Upper lobe of right lung (tissue), 1 donor: ENCODE results near the gene MAP3K13. TPM values are rescaled to one million over a fixed set of nuclear protein-coding genes. Genes with fewer than 3 reads are reported as not detected.

ENCODE experiments used
- ATAC-seq: fragments of 200-7000 bp; cut with Tn5 transposase; one replicate; pipeline ENCODE4 v1.9.1; 2020; ENCODE audit warnings: mild to moderate bottlenecking, moderate library complexity
- DNase-seq: peaks from one replicate; pipeline ENCODE4 v3.0.0-alpha.2; 2020
- H3K27ac ChIP-seq: fragments of 200-600 bp; one replicate; pipeline ENCODE4 v1.8.0; 2022
- H3K27me3 ChIP-seq: fragments of 200-600 bp; one replicate; pipeline ENCODE4 v1.8.0; 2022; ENCODE audit warnings: mild to moderate bottlenecking
- H3K36me3 ChIP-seq: fragments of 200-600 bp; one replicate; pipeline ENCODE4 v1.8.0; 2022
- H3K4me1 ChIP-seq: fragments of 200-600 bp; one replicate; pipeline ENCODE4 v1.8.0; 2022
- H3K4me3 ChIP-seq: fragments of 200-600 bp; one replicate; pipeline ENCODE4 v1.8.0; 2022; ENCODE audit warnings: mild to moderate bottlenecking
- H3K9me3 ChIP-seq: fragments of 200-600 bp; one replicate; pipeline ENCODE4 v1.8.0; 2022
- CTCF ChIP-seq: fragments of 200-600 bp; IDR thresholded peaks from one replicate; pipeline ENCODE4 v1.8.0; 2022; ENCODE audit warnings: antibody characterized with exemption
- intact Hi-C: fragments of 100-400 bp; cut with DNase I; formaldehyde crosslinking; loops from one replicate; pipeline ENCODE4 v1.11.0; 2022
- total RNA-seq: library from RNA; stranded (reverse); fragmentation: NEBNext Ultra II Directional; extraction: Animal tissue kit (Norgen Biotek cat#: 25700); gene quantifications from one replicate; pipeline ENCODE4 v1.2.1, GENCODE V29; 2021
- donor health status: DM: no; HTN: yes; CAD: no; lungs with severe emphysema.

The MAP3K13 gene
- total RNA-seq, 1 donor from 2014 or later, result 37.6 TPM

GRCh38 chr3:185328324-185329004, 34.5 kb upstream of the MAP3K13 start:
- H3K4me1 ChIP-seq, result no peaks in the 10 kb centered on the region
- no peaks in the 10 kb centered on the region for H3K27me3 ChIP-seq
- no peak for TF ChIP-seq CTCF
- peak overlapping the region; percentile 35 for H3K4me3 ChIP-seq
- no peaks in the 10 kb centered on the region for H3K36me3 ChIP-seq
- ATAC-seq, result peak; percentile 70
- H3K27ac ChIP-seq, result peak overlapping the region; percentile 81
- no peaks in the 10 kb centered on the region for H3K9me3 ChIP-seq
- no peak for DNase-seq
- intact Hi-C loops, result no loop called here

- intact Hi-C loops, result no loop called here
- ATAC-seq (peak; percentile 77), DNase-seq (peak; percentile 72)
- Histone ChIP-seq H3K4me3 (no peak overlapping the region), H3K36me3 (no peaks in the 10 kb centered on the region), H3K9me3 (no peaks in the 10 kb centered on the region), H3K27ac (peak overlapping the region; percentile 81), H3K27me3 (no peaks in the 10 kb centered on the region), H3K4me1 (no peaks in the 10 kb centered on the region)
- no peak for TF ChIP-seq CTCF
Observed at GRCh38 chr3:185330238-185330637, 32.7 kb upstream of the MAP3K13 start.

GRCh38 chr3:185330644-185331043, 32.3 kb upstream of the MAP3K13 start:
- intact Hi-C loops, result no loop called here
- H3K36me3 ChIP-seq, result no peaks in the 10 kb centered on the region
- ATAC-seq (peak; percentile 10), DNase-seq (no peak)
- H3K4me3 ChIP-seq, result no peak overlapping the region
- H3K4me1 ChIP-seq, result no peaks in the 10 kb centered on the region
- no peaks in the 10 kb centered on the region for H3K9me3 ChIP-seq
- peak overlapping the region; percentile 81 for H3K27ac ChIP-seq
- no peaks in the 10 kb centered on the region for H3K27me3 ChIP-seq
- TF ChIP-seq CTCF, result no peak

GRCh38 chr3:185332026-185332735, 30.8 kb upstream of the MAP3K13 start:
- Histone ChIP-seq H3K36me3 (no peaks in the 10 kb centered on the region), H3K27me3 (no peaks in the 10 kb centered on the region), H3K27ac (peak overlapping the region; percentile 67), H3K4me3 (no peak overlapping the region), H3K4me1 (no peaks in the 10 kb centered on the region), H3K9me3 (no peaks in the 10 kb centered on the region)
- intact Hi-C loops, result no loop called here
- no peak for TF ChIP-seq CTCF
- DNase-seq, result no peak
- ATAC-seq, result peak; percentile 79

- no peaks in the 10 kb centered on the region for H3K27me3 ChIP-seq
- no peak overlapping the region for H3K4me3 ChIP-seq
- DNase-seq, result no peak
- H3K27ac ChIP-seq, result no peak overlapping the region
- intact Hi-C loops, result no loop called here
- no peaks in the 10 kb centered on the region for H3K36me3 ChIP-seq
- TF ChIP-seq CTCF, result no peak
- H3K4me1 ChIP-seq, result no peaks in the 10 kb centered on the region
- no peak for ATAC-seq
- no peaks in the 10 kb centered on the region for H3K9me3 ChIP-seq
Observed at GRCh38 chr3:185335799-185336198, 27.1 kb upstream of the MAP3K13 start.
